Keratinocyte (primary cell): ENCODE measurements around the gene NEFH. TPM values are rescaled to one million over a fixed set of nuclear protein-coding genes. Genes with fewer than 3 reads are reported as not detected.

Source experiments
- DNase-seq: peaks from one replicate; pipeline ENCODE4 v3.0.0-alpha.2; 2011; ENCODE audit warnings: low read depth, missing footprints, low spot score
- FAIRE-seq: peaks from 2 replicates; lab custom pipeline; 2011; peaks lifted over from hg19 to GRCh38; lab: Jason Lieb, UNC
- H2AFZ ChIP-seq: 2 replicates; pipeline ENCODE4 v1.6.0; 2012; ENCODE audit warnings: low read length, control low read depth, inconsistent platforms; ENCODE audit not compliant: control insufficient read depth
- H3K27ac ChIP-seq: 2 replicates; pipeline ENCODE4 v1.5.1; 2011; ENCODE audit warnings: low read length; ENCODE audit not compliant: control insufficient read depth, insufficient read depth
- H3K27me3 ChIP-seq: 3 replicates; pipeline ENCODE4 v1.6.0; 2011; ENCODE audit warnings: low read length; ENCODE audit not compliant: control insufficient read depth, insufficient read depth; ENCODE audit errors: extremely low read depth
- H3K36me3 ChIP-seq, 2 experiments: 2 replicates in 1 of 2; 3 replicates in 1 of 2; pipeline ENCODE4 v1.5.1; 2011; ENCODE audit warnings: low read length in 2 of 2, mild to moderate bottlenecking in 1 of 2; ENCODE audit not compliant: control insufficient read depth in 2 of 2, insufficient read depth in 2 of 2; ENCODE audit errors: extremely low read depth in 1 of 2
- H3K4me1 ChIP-seq: 3 replicates; pipeline ENCODE4 v1.5.1; 2011; ENCODE audit warnings: low read length; ENCODE audit not compliant: control insufficient read depth, insufficient read depth; ENCODE audit errors: extremely low read depth
- H3K4me2 ChIP-seq: 3 replicates; pipeline ENCODE4 v1.6.0; 2011; ENCODE audit warnings: low read depth, low read length; ENCODE audit not compliant: control insufficient read depth, insufficient read depth; ENCODE audit errors: extremely low read depth
- H3K4me3 ChIP-seq, 3 experiments: fragments of 200-600 bp in 1 of 3; sonication (generic) in 1 of 3; 2 replicates in 2 of 3; 3 replicates in 1 of 3; pipeline ENCODE4 v1.5.1; 2011 to 2016; ENCODE audit warnings: low read length in 3 of 3, mild to moderate bottlenecking in 3 of 3, control low read depth in 2 of 3, inconsistent platforms in 1 of 3, low read depth in 1 of 3, mixed read lengths in 1 of 3, mixed run types in 1 of 3, moderate library complexity in 1 of 3; ENCODE audit not compliant: control insufficient read depth in 2 of 3, insufficient read depth in 2 of 3; ENCODE audit errors: extremely low read depth in 1 of 3
- H3K79me2 ChIP-seq: 2 replicates; pipeline ENCODE4 v1.6.0; 2012; ENCODE audit warnings: low read length; ENCODE audit not compliant: control insufficient read depth, insufficient read depth
- H3K9ac ChIP-seq: 3 replicates; pipeline ENCODE4 v1.6.0; 2011; ENCODE audit warnings: low read length; ENCODE audit not compliant: control insufficient read depth, insufficient read depth; ENCODE audit errors: extremely low read depth
- H3K9me1 ChIP-seq: 3 replicates; pipeline ENCODE4 v1.6.0; 2011; ENCODE audit warnings: low read length; ENCODE audit not compliant: control insufficient read depth, insufficient read depth; ENCODE audit errors: extremely low read depth
- H3K9me3 ChIP-seq: 2 replicates; pipeline ENCODE4 v1.5.1; 2012; ENCODE audit warnings: low read depth, low read length; ENCODE audit not compliant: control insufficient read depth
- H4K20me1 ChIP-seq: 3 replicates; pipeline ENCODE4 v1.6.0; 2011; ENCODE audit warnings: low read length; ENCODE audit not compliant: control insufficient read depth, insufficient read depth; ENCODE audit errors: extremely low read depth
- CTCF ChIP-seq, 3 experiments: IDR thresholded peaks in 1 of 3; conservative IDR thresholded peaks in 1 of 3; optimal IDR thresholded peaks in 1 of 3; 2 replicates in 2 of 3; 3 replicates in 1 of 3; pipeline versions ENCODE3 to v1.5.1; 2011; ENCODE audit warnings: low read length in 3 of 3, mild to moderate bottlenecking in 3 of 3, moderate library complexity in 2 of 3, control low read depth in 1 of 3, inconsistent platforms in 1 of 3; ENCODE audit not compliant: insufficient read depth in 2 of 3; ENCODE audit errors: extremely low read depth in 1 of 3
- EZH2 ChIP-seq: IDR thresholded peaks from one replicate; pipeline ENCODE4 v1.6.1; 2012; ENCODE audit warnings: inconsistent platforms, mild to moderate bottlenecking, low read length, moderate library complexity
- dilution Hi-C: fragments of 300-500 bp; cut with MboI; formaldehyde crosslinking; loops from one replicate; pipeline ENCODE4 v1.7.0; 2020; ENCODE audit warnings: low sequenced_read_pairs; ENCODE audit not compliant: extremely low pct_ligation_motif_present
- polyA plus RNA-seq, 5 experiments: library from polyadenylated mRNA; depleted of rRNA in 3 of 5; stranded (reverse) in 3 of 5; stranded (forward) in 1 of 5; unstranded in 1 of 5; fragments of >200 nt; gene quantifications; 1 replicate in 1 of 5; 2 replicates in 3 of 5; 3 replicates in 1 of 5; pipeline versions ENCODE4 v1.2.1 to v1.2.3, GENCODE V29; 2011 to 2012; ENCODE audit warnings: missing spikeins in 2 of 5, low read depth in 1 of 5, low replicate concordance in 1 of 5

The NEFH gene
- polyA plus RNA-seq, 1 donor (not counting 4 experiments of a cell fraction or from before 2014, with no cell fraction given): 0.07 TPM

GRCh38 chr22:29454276-29454675, 25.7 kb upstream of the NEFH start:
- H3K27me3 ChIP-seq: peaks cover 8% of the 10 kb centered on the region
- no peaks in the 10 kb centered on the region for H3K4me1 ChIP-seq
- H2AFZ ChIP-seq: no peak overlapping the region
- TF ChIP-seq CTCF (optimal IDR thresholded peaks at IDR 0.05 in 1 of 3, IDR thresholded peaks at IDR 0.05 in 1 of 3, conservative IDR thresholded peaks at IDR 0.05 in 1 of 3; ENCODE audit: extremely low read depth in 1 of 3, insufficient read depth in 2 of 3, low read length in 3 of 3): no peak
- no peak for TF ChIP-seq EZH2
- dilution Hi-C loops: no loop called here
- no peak overlapping the region for H3K9ac ChIP-seq
- no peaks in the 10 kb centered on the region for H3K9me3 ChIP-seq
- no peak for FAIRE-seq
- no peak for DNase-seq
- no peaks in the 10 kb centered on the region for H4K20me1 ChIP-seq
- H3K27ac ChIP-seq: no peak overlapping the region
- H3K4me2 ChIP-seq: no peak overlapping the region
- H3K9me1 ChIP-seq: no peaks in the 10 kb centered on the region
- no peak overlapping the region for H3K4me3 ChIP-seq
- H3K36me3 ChIP-seq: no peaks in the 10 kb centered on the region
- H3K79me2 ChIP-seq: no peaks in the 10 kb centered on the region

GRCh38 chr22:29456211-29456671, 23.8 kb upstream of the NEFH start:
- H3K9me3 ChIP-seq: no peaks in the 10 kb centered on the region
- H3K4me3 ChIP-seq: no peak overlapping the region
- dilution Hi-C loops: no loop called here
- H3K9me1 ChIP-seq: no peaks in the 10 kb centered on the region
- FAIRE-seq: no peak
- no peak overlapping the region for H3K27ac ChIP-seq
- no peak overlapping the region for H2AFZ ChIP-seq
- TF ChIP-seq CTCF (optimal IDR thresholded peaks at IDR 0.05 in 1 of 3, IDR thresholded peaks at IDR 0.05 in 1 of 3, conservative IDR thresholded peaks at IDR 0.05 in 1 of 3; ENCODE audit: extremely low read depth in 1 of 3, insufficient read depth in 2 of 3, low read length in 3 of 3) (no peak), EZH2 (no peak)
- H3K4me1 ChIP-seq: no peaks in the 10 kb centered on the region
- peaks cover 8% of the 10 kb centered on the region for H3K27me3 ChIP-seq
- H3K4me2 ChIP-seq: no peak overlapping the region
- H3K36me3 ChIP-seq: no peaks in the 10 kb centered on the region
- H3K9ac ChIP-seq: no peak overlapping the region
- H4K20me1 ChIP-seq: no peaks in the 10 kb centered on the region
- H3K79me2 ChIP-seq: no peaks in the 10 kb centered on the region
- DNase-seq: no peak
